Hepatocyte (in vitro differentiated cells): ENCODE data around the gene SNX32. TPM values are rescaled to one million over a fixed set of nuclear protein-coding genes. Genes with fewer than 3 reads are reported as not detected.

Source experiments
- DNase-seq: peaks from one replicate; pipeline ENCODE4 v3.0.0-alpha.2; 2016; ENCODE audit warnings: low spot score
- H2AFZ ChIP-seq: fragments of 200-600 bp; sonication (generic); 2 replicates; pipeline ENCODE4 v1.6.0; 2016; ENCODE audit warnings: antibody characterized with exemption, mild to moderate bottlenecking
- H3K27ac ChIP-seq: fragments of 200-600 bp; sonication (generic); 2 replicates; pipeline ENCODE4 v1.5.1; 2016; ENCODE audit warnings: mild to moderate bottlenecking
- H3K27me3 ChIP-seq: fragments of 200-600 bp; sonication (generic); 2 replicates; pipeline ENCODE4 v1.6.1; 2016
- H3K36me3 ChIP-seq: fragments of 200-600 bp; sonication (generic); replicated peaks from 2 replicates; pipeline ENCODE4 v1.5.1; 2016; ENCODE audit warnings: low read depth; ENCODE audit not compliant: insufficient read depth
- H3K4me1 ChIP-seq: fragments of 200-600 bp; sonication (generic); 2 replicates; pipeline ENCODE4 v1.5.1; 2016; ENCODE audit warnings: mild to moderate bottlenecking, moderate library complexity; ENCODE audit not compliant: insufficient read depth
- H3K4me2 ChIP-seq: fragments of 200-600 bp; sonication (generic); 2 replicates; pipeline ENCODE4 v1.6.0; 2016
- H3K4me3 ChIP-seq: fragments of 200-600 bp; sonication (generic); 2 replicates; pipeline ENCODE4 v1.5.1; 2016; ENCODE audit warnings: mild to moderate bottlenecking
- H3K79me2 ChIP-seq: fragments of 200-600 bp; sonication (generic); 2 replicates; pipeline ENCODE4 v1.6.0; 2017; ENCODE audit warnings: mild to moderate bottlenecking
- H3K9me2 ChIP-seq: fragments of 200-600 bp; sonication (generic); replicated peaks from 2 replicates; pipeline ENCODE4 v1.6.0; 2017; ENCODE audit warnings: mild to moderate bottlenecking; ENCODE audit not compliant: insufficient read depth
- H3K9me3 ChIP-seq: fragments of 200-600 bp; sonication (generic); 2 replicates; pipeline ENCODE4 v1.5.1; 2016; ENCODE audit warnings: low read depth, mild to moderate bottlenecking
- H4K20me1 ChIP-seq: fragments of 200-600 bp; sonication (generic); 2 replicates; pipeline ENCODE4 v1.6.0; 2016; ENCODE audit warnings: mild to moderate bottlenecking; ENCODE audit not compliant: insufficient read depth, poor library complexity, severe bottlenecking
- CTCF ChIP-seq: fragments of 200-600 bp; sonication (generic); IDR thresholded peaks from 2 replicates; pipeline ENCODE4 v1.5.1; 2016; ENCODE audit warnings: antibody characterized with exemption, mild to moderate bottlenecking; ENCODE audit not compliant: poor library complexity
- EZH2 ChIP-seq: fragments of 200-600 bp; sonication (generic); IDR thresholded peaks from 2 replicates; pipeline ENCODE4 v1.6.1; 2016; ENCODE audit warnings: antibody characterized with exemption, mild to moderate bottlenecking, borderline replicate concordance
- EZH2phosphoT487 ChIP-seq: fragments of 200-600 bp; sonication (generic); IDR thresholded peaks from one replicate; pipeline ENCODE4 v1.6.1; 2018; ENCODE audit warnings: antibody characterized with exemption, mild to moderate bottlenecking, low read depth, moderate library complexity; ENCODE audit not compliant: unreplicated experiment, severe bottlenecking
- WGBS: methylation state at CpG from one replicate; pipeline ENCODE4 v1.1.6; 2016; ENCODE audit warnings: low lambda C conversion rate; ENCODE audit errors: missing lambda C conversion rate; 5-methylcytosine and 5-hydroxymethylcytosine counted together
- polyA plus RNA-seq: library from polyadenylated mRNA; unstranded; fragments of >200 nt; fragmentation: Nextera tagmentation; extraction: Ambion mirVana; gene quantifications from 2 replicates; pipeline ENCODE4 v1.2.1, GENCODE V29; 2016
- total RNA-seq: library from RNA; depleted of rRNA; stranded (reverse); fragments of >200 nt; gene quantifications from 2 replicates; pipeline ENCODE4 v1.2.3, GENCODE V29; 2014

SNX32 gene
- total and polyA plus RNA-seq, 2 experiments from 2014 or later: 2.9 to 5.1 TPM

- Histone ChIP-seq H3K4me3 (peak within 1 kb of the TSS; percentile 79), H4K20me1 (peaks cover 12% of the 10 kb centered on the region), H3K9me3 (no peaks in the 10 kb centered on the region), H2AFZ (peak within 1 kb of the TSS; percentile 63), H3K27ac (peak within 1 kb of the TSS; percentile 97), H3K9me2 (no peaks in the 10 kb centered on the region), H3K79me2 (peaks cover 38% of the 10 kb centered on the region), H3K36me3 (no peaks in the 10 kb centered on the region), H3K4me1 (peaks cover 28% of the 10 kb centered on the region), H3K4me2 (peak within 1 kb of the TSS; percentile 92), H3K27me3 (peaks cover 13% of the 10 kb centered on the region)
- 2% methylated on average over 69 of the region's 112 CpGs for WGBS
- TF ChIP-seq EZH2 (no peak), EZH2phosphoT487 (peak; percentile 64)
- DNase-seq: peak; percentile 90
Measured at GRCh38 chr11:65786786-65787636, 46.8 kb upstream of the SNX32 start, which contains the start of gene OVOL1. OVOL1 (plus strand) TSS chr11:65787063; CDS start chr11:65787374, 311 bp downstream.

- Histone ChIP-seq H3K4me2 (peak overlapping the region; percentile 92), H3K36me3 (no peaks in the 10 kb centered on the region), H3K9me2 (no peaks in the 10 kb centered on the region), H4K20me1 (peaks cover 20% of the 10 kb centered on the region), H3K4me1 (peaks cover 26% of the 10 kb centered on the region), H3K27ac (peak overlapping the region; percentile 97), H3K27me3 (peaks cover 13% of the 10 kb centered on the region), H3K9me3 (no peaks in the 10 kb centered on the region), H2AFZ (peak overlapping the region; percentile 40), H3K4me3 (peak overlapping the region; percentile 49), H3K79me2 (peaks cover 47% of the 10 kb centered on the region)
- peak; percentile 89 for DNase-seq
- TF ChIP-seq EZH2 (peak; percentile 54), EZH2phosphoT487 (peak; percentile 79), CTCF (no peak)
- 3% methylated on average over 36 of the region's 64 CpGs for WGBS
Measured at GRCh38 chr11:65787649-65788622, 45.8 kb upstream of the SNX32 start.

GRCh38 chr11:65788821-65789220 is 44.9 kb upstream of the SNX32 start:
- DNase-seq: no peak
- Histone ChIP-seq H3K4me1 (peaks cover 26% of the 10 kb centered on the region), H3K4me3 (peak overlapping the region; percentile 49), H2AFZ (no peak overlapping the region), H3K27ac (peak overlapping the region; percentile 97), H3K9me2 (no peaks in the 10 kb centered on the region), H3K27me3 (peaks cover 13% of the 10 kb centered on the region), H3K9me3 (no peaks in the 10 kb centered on the region), H3K36me3 (no peaks in the 10 kb centered on the region), H4K20me1 (peaks cover 26% of the 10 kb centered on the region), H3K79me2 (peaks cover 54% of the 10 kb centered on the region), H3K4me2 (peak overlapping the region; percentile 92)
- TF ChIP-seq EZH2 (no peak), CTCF (no peak), EZH2phosphoT487 (no peak)
- 40% methylated on average over 2 of the region's 6 CpGs for WGBS
